ENCODE data around the gene RPRD1B. TPM values are rescaled to one million over a fixed set of nuclear protein-coding genes. Genes with fewer than 3 reads are reported as not detected.

The RPRD1B gene
- total and polyA plus RNA-seq, 2 of the 8 experiments (the other 6 are each of a cell fraction or from before 2014, with no cell fraction given): 10.3 to 20.9 TPM

- 87% methylated on average over 21 of the region's 26 CpGs; no CpG with 5 or more reads in 1 of the 2 experiments for WGBS, 2 experiments (ENCODE audit: extremely low coverage in 1 of 2, insufficient coverage in 1 of 2, insufficient read length in 1 of 2, insufficient replicate concordance in 2 of 2, low coverage in 1 of 2, low lambda C conversion rate in 2 of 2, missing lambda C conversion rate in 1 of 2)
- Histone ChIP-seq H3K4ac (replicated peaks; ENCODE audit: insufficient read length, low read depth, low read length) (no peak overlapping the region), H3K4me1 (replicated peaks in 1 of 4; ENCODE audit: control insufficient read depth in 3 of 4, insufficient read depth in 4 of 4, low read length in 3 of 4) (peaks cover 0 to 4% (median 0%) of the 10 kb centered on the region in 4 experiments; a peak in 1 of 7 replicates), H3K14ac (ENCODE audit: insufficient read length) (no peak overlapping the region), H3K27me3 (replicated peaks in 1 of 4; ENCODE audit: control insufficient read depth in 3 of 4, extremely low read depth in 1 of 4, insufficient read depth in 3 of 4, low read length in 3 of 4) (no peaks in the 10 kb centered on the region), H4K8ac (ENCODE audit: extremely low read depth, insufficient read depth, low read length) (no peak overlapping the region), H2BK120ac (replicated peaks; ENCODE audit: low read depth, low read length) (no peak overlapping the region), H2AK5ac (ENCODE audit: low read depth, low read length) (no peak overlapping the region), H4K91ac (replicated peaks; ENCODE audit: insufficient read length, low read length) (no peak overlapping the region), H3K27ac (ENCODE audit: low read depth, low read length) (no peak overlapping the region), H3K4me3 (ENCODE audit: extremely low read depth in 1 of 4, insufficient read depth in 2 of 4, low read depth in 3 of 4, low read length in 4 of 4) (no peak overlapping the region), H2AFZ (ENCODE audit: low read length) (no peak overlapping the region), H3K9me3 (ENCODE audit: insufficient read depth in 2 of 2, low read depth in 1 of 2, low read length in 1 of 2) (no peaks in the 10 kb centered on the region), H2BK12ac (ENCODE audit: low read depth, low read length) (no peak overlapping the region), H3K79me2 (ENCODE audit: control insufficient read depth in 1 of 2, insufficient read depth in 2 of 2, low read length in 2 of 2) (no peaks in the 10 kb centered on the region), H3K4me2 (ENCODE audit: insufficient read depth in 1 of 2, low read depth in 2 of 2, low read length in 2 of 2) (no peak overlapping the region), H3K18ac (ENCODE audit: extremely low read depth, low read length) (no peak overlapping the region), H4K5ac (ENCODE audit: insufficient read length, low read depth, low read length) (no peak overlapping the region), H3K23me2 (ENCODE audit: low read depth, low read length) (peaks cover 1% of the 10 kb centered on the region; the same call in 1 of the 2 replicates), H3K56ac (replicated peaks; ENCODE audit: insufficient read length, low read depth, low read length) (no peak overlapping the region), H3K36me3 (ENCODE audit: control insufficient read depth in 2 of 4, insufficient read depth in 4 of 4, low read length in 3 of 4) (no peaks in the 10 kb centered on the region), H2BK20ac (ENCODE audit: low read length) (no peak overlapping the region), H2BK15ac (ENCODE audit: low read length) (no peak overlapping the region), H2BK5ac (ENCODE audit: low read depth, low read length) (no peak overlapping the region), H3K79me1 (ENCODE audit: low read depth, low read length) (no peaks in the 10 kb centered on the region), H3K23ac (ENCODE audit: insufficient read length) (no peak overlapping the region), H3K9ac (replicated peaks in 1 of 4; ENCODE audit: extremely low read depth in 1 of 4, low read depth in 3 of 4, low read length in 3 of 4) (no peak overlapping the region), H4K20me1 (replicated peaks in 1 of 2; ENCODE audit: control insufficient read depth in 1 of 2, insufficient read depth in 2 of 2, low read length in 2 of 2) (no peaks in the 10 kb centered on the region)
- TF ChIP-seq CBX5 (IDR thresholded peaks at IDR 0.05; ENCODE audit: low read depth, low read length): no peak
- FAIRE-seq (no peak), DNase-seq (ENCODE audit: low read depth in 1 of 2, low spot score in 2 of 2) (no peak)
- CTCF ChIA-PET (ENCODE audit: partially characterized antibody): interaction anchor here (0.8 to 3.5 kb wide), 7 partner anchors 19 to 90 kb away, joined by 3 to 14 read pairs (median 3); no protein-coding TSS in a partner anchor
- POLR2A ChIA-PET (ENCODE audit: partially characterized antibody): interaction anchor here (0.5 kb wide), 1 partner anchor 121 kb away, joined by 3 read pairs; no protein-coding TSS in a partner anchor
Measured at GRCh38 chr20:38132156-38132909, 98.8 kb downstream of the RPRD1B start.
